Fibroblast of the aortic adventitia (primary cell): Measurements from ENCODE around the gene MEGF11. TPM values are rescaled to one million over a fixed set of nuclear protein-coding genes. Genes with fewer than 3 reads are reported as not detected.

Experiments
- DNase-seq: peaks from one replicate; pipeline ENCODE4 v3.0.0-alpha.2; 2010; ENCODE audit warnings: low read depth
- H3K4me3 ChIP-seq: 2 replicates; pipeline ENCODE4 v1.5.1; 2011; ENCODE audit warnings: low read depth, mild to moderate bottlenecking, control low read depth, low read length, moderate library complexity
- CTCF ChIP-seq: IDR thresholded peaks from 2 replicates; pipeline ENCODE4 v1.5.1; 2011; ENCODE audit warnings: mild to moderate bottlenecking, low read length, control low read depth, inconsistent platforms; ENCODE audit not compliant: insufficient read depth
- total RNA-seq: library from RNA; depleted of rRNA; stranded (reverse); fragments of >200 nt; gene quantifications from 2 replicates; pipeline ENCODE4 v1.2.3, GENCODE V29; 2012; ENCODE audit warnings: low replicate concordance

The MEGF11 gene
- total RNA-seq, 1 donor, result 0.36 TPM

DNA sequence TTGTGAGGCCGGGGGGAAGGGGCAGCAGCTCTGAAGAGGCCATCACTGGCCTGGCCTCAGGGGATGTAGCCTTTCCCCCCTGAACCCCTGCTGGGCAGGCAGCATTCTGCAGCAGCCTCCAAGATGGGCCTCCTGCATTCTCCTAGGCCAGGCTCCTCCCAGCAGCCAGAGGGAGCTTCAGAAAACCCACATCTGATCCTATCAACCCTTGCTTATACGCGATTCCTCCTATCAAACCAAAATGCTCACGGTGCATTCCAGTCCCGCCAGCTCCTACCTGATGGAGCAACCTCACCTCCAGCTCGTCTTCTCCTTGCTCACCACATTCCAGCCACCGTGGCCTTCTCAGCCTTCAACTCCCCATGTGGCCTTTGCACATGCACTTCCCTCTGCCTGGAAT, 85.7 kb downstream of the MEGF11 start:
- H3K4me3 ChIP-seq, result no peak overlapping the region
- no peak for TF ChIP-seq CTCF
- DNase-seq, result no peak

GRCh38 chr15:66165856-66166255, 87.7 kb downstream of the MEGF11 start:
- no peak overlapping the region for H3K4me3 ChIP-seq
- no peak for DNase-seq
- TF ChIP-seq CTCF, result no peak

DNA sequence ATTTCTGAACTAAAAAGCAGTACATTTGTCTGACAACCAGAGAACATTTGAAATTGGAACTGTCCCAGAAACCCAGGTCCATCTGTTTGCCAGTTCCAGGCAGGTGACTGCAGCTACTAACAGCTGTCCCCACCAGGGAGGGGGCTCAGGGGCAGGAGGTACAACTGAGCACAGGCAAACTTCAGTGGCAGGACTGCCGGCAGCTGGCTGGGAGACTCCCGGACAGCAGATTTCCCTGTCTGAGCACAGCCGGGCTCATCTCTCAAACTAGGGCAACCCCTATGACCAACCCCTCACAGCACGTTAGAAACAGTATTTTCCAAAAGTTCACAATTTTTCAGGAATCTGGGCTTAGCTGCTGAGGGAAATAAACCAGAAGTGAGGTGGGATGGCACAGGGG, 88.8 kb downstream of the MEGF11 start:
- H3K4me3 ChIP-seq, result no peak overlapping the region
- DNase-seq, result no peak
- TF ChIP-seq CTCF, result no peak

- no peak for TF ChIP-seq CTCF
- DNase-seq, result no peak
- no peak overlapping the region for H3K4me3 ChIP-seq
Measured at GRCh38 chr15:66163553-66163952, 90.0 kb downstream of the MEGF11 start.

DNA sequence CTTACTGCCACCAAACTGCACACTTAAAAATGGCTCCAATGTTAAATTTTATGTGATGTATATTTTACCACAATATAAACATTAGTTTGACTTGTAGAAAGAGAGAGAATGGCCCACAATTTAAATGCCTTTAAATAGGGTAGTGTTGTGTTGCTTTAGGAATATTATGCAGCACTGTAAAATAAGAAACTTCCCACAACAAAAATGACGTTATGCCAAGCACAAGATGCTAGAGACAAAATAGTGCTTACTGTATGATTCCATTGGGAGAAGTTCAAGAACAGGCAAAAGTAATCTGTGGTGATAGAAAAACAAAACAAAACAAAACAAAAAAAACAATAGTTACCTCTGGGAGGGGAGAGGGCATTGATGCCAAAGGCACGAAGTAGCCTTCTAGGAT, 91.3 kb downstream of the MEGF11 start:
- no peak for TF ChIP-seq CTCF
- H3K4me3 ChIP-seq, result no peak overlapping the region
- no peak for DNase-seq

- H3K4me3 ChIP-seq, result no peak overlapping the region
- TF ChIP-seq CTCF, result no peak
- no peak for DNase-seq
Measured at GRCh38 chr15:66161575-66162118, 91.9 kb downstream of the MEGF11 start.

GRCh38 chr15:66161108-66161507, 92.4 kb downstream of the MEGF11 start:
- no peak for TF ChIP-seq CTCF
- DNase-seq, result no peak
- H3K4me3 ChIP-seq, result no peak overlapping the region
